H9 (cell line): ENCODE data around the gene ST6GAL1. TPM values are rescaled to one million over a fixed set of nuclear protein-coding genes. Genes with fewer than 3 reads are reported as not detected.

ENCODE experiments used
- DNase-seq: peaks from one replicate; pipeline ENCODE4 v3.0.0-alpha.2; 2017
- H2AFZ ChIP-seq: one replicate; pipeline ENCODE4 v1.6.1; 2013; ENCODE audit warnings: mild to moderate bottlenecking, low read length, control low read depth, moderate library complexity
- H2AK5ac ChIP-seq: 2 replicates; pipeline ENCODE4 v1.6.1; 2013; ENCODE audit warnings: low read length, control low read depth, mixed read lengths; ENCODE audit not compliant: insufficient read length
- H2BK120ac ChIP-seq: one replicate; pipeline ENCODE4 v1.6.1; 2013; ENCODE audit warnings: low read depth, mild to moderate bottlenecking, low read length, control low read depth, inconsistent platforms; ENCODE audit not compliant: poor library complexity, severe bottlenecking
- H2BK12ac ChIP-seq: 2 replicates; pipeline ENCODE4 v1.6.1; 2013; ENCODE audit warnings: low read length, control low read depth, mixed read lengths, low read depth; ENCODE audit not compliant: insufficient read length
- H2BK15ac ChIP-seq: 2 replicates; pipeline ENCODE4 v1.6.1; 2013; ENCODE audit warnings: low read depth, low read length, control low read depth
- H2BK20ac ChIP-seq: one replicate; pipeline ENCODE4 v1.6.1; 2013; ENCODE audit warnings: low read depth, mild to moderate bottlenecking, low read length, control low read depth, inconsistent platforms; ENCODE audit not compliant: poor library complexity, severe bottlenecking
- H2BK5ac ChIP-seq: 2 replicates; pipeline ENCODE4 v1.6.1; 2013; ENCODE audit warnings: low read length, control low read depth, mixed read lengths; ENCODE audit not compliant: insufficient read length
- H3K14ac ChIP-seq: 2 replicates; pipeline ENCODE4 v1.6.1; 2013; ENCODE audit warnings: low read length, control low read depth; ENCODE audit not compliant: insufficient read depth
- H3K18ac ChIP-seq: 2 replicates; pipeline ENCODE4 v1.6.1; 2013; ENCODE audit warnings: low read depth, mild to moderate bottlenecking, mixed read lengths, low read length, control low read depth; ENCODE audit not compliant: insufficient read length
- H3K23ac ChIP-seq: 2 replicates; pipeline ENCODE4 v1.6.1; 2013; ENCODE audit warnings: low read length, control low read depth, mixed read lengths, low read depth; ENCODE audit not compliant: insufficient read length
- H3K23me2 ChIP-seq: 2 replicates; pipeline ENCODE4 v1.6.1; 2013; ENCODE audit warnings: low read depth, mild to moderate bottlenecking, mixed read lengths, low read length, control low read depth; ENCODE audit not compliant: insufficient read length, poor library complexity, severe bottlenecking
- H3K27ac ChIP-seq: 2 replicates; pipeline ENCODE4 v1.5.1; 2013; ENCODE audit warnings: low read length, control low read depth, mixed read lengths, low read depth; ENCODE audit not compliant: insufficient read length
- H3K27me3 ChIP-seq: 2 replicates; pipeline ENCODE4 v1.6.1; 2013; ENCODE audit warnings: low read length, control low read depth, inconsistent platforms; ENCODE audit not compliant: insufficient read depth
- H3K4ac ChIP-seq: 2 replicates; pipeline ENCODE4 v1.6.1; 2013; ENCODE audit warnings: low read depth, mild to moderate bottlenecking, control low read depth, inconsistent platforms, low read length, moderate library complexity
- H3K4me1 ChIP-seq: 2 replicates; pipeline ENCODE4 v1.6.1; 2013; ENCODE audit warnings: low read length, control low read depth, inconsistent platforms; ENCODE audit not compliant: insufficient read depth
- H3K4me2 ChIP-seq: 2 replicates; pipeline ENCODE4 v1.6.1; 2013; ENCODE audit warnings: low read length, control low read depth, mixed read lengths; ENCODE audit not compliant: insufficient read length, insufficient read depth
- H3K56ac ChIP-seq: 2 replicates; pipeline ENCODE4 v1.6.1; 2013; ENCODE audit warnings: low read depth, mild to moderate bottlenecking, mixed read lengths, low read length, control low read depth; ENCODE audit not compliant: insufficient read length
- H3K79me1 ChIP-seq: 2 replicates; pipeline ENCODE4 v1.6.1; 2013; ENCODE audit warnings: low read depth, mild to moderate bottlenecking, moderate library complexity, low read length, control low read depth, inconsistent platforms; ENCODE audit not compliant: insufficient read depth, poor library complexity, severe bottlenecking
- H3K79me2 ChIP-seq: 2 replicates; pipeline ENCODE4 v1.6.1; 2013; ENCODE audit warnings: low read length, control low read depth, inconsistent platforms; ENCODE audit not compliant: insufficient read depth
- H3K9ac ChIP-seq: 2 replicates; pipeline ENCODE4 v1.6.1; 2013; ENCODE audit warnings: low read length, control low read depth, mixed read lengths; ENCODE audit not compliant: insufficient read length; ENCODE audit errors: extremely low read depth
- H3K9me3 ChIP-seq: one replicate; pipeline ENCODE4 v1.6.1; 2013; ENCODE audit warnings: low read depth, low read length, inconsistent platforms; ENCODE audit not compliant: control insufficient read depth
- H3T11ph ChIP-seq: one replicate; pipeline ENCODE4 v1.6.1; 2013; ENCODE audit warnings: mild to moderate bottlenecking, low read length, control low read depth, inconsistent platforms
- H4K20me1 ChIP-seq: one replicate; pipeline ENCODE4 v1.6.1; 2013; ENCODE audit not compliant: control insufficient read depth, insufficient read length, insufficient read depth
- H4K5ac ChIP-seq: 2 replicates; pipeline ENCODE4 v1.6.1; 2013; ENCODE audit warnings: low read depth, mild to moderate bottlenecking, mixed read lengths, low read length, control low read depth; ENCODE audit not compliant: insufficient read length
- H4K8ac ChIP-seq: replicated peaks from 2 replicates; pipeline ENCODE4 v1.6.1; 2013; ENCODE audit warnings: low read length, control low read depth, mixed read lengths, low read depth; ENCODE audit not compliant: insufficient read length
- H4K91ac ChIP-seq: 2 replicates; pipeline ENCODE4 v1.6.1; 2013; ENCODE audit warnings: low read depth, mild to moderate bottlenecking, moderate library complexity, mixed read lengths, low read length, control low read depth; ENCODE audit not compliant: insufficient read length
- H3K27ac Mint-ChIP-seq, 3 experiments: 2 replicates in 2 of 3; 3 replicates in 1 of 3; pipeline ENCODE4 v1.8.0; 2020 to 2021; ENCODE audit warnings: mixed read lengths in 3 of 3, mild to moderate bottlenecking in 1 of 3, moderate library complexity in 1 of 3
- H3K27me3 Mint-ChIP-seq: 2 replicates; pipeline ENCODE4 v1.8.0; 2021; ENCODE audit warnings: low read depth, mild to moderate bottlenecking, moderate library complexity, mixed read lengths
- H3K36me3 Mint-ChIP-seq, 3 experiments: 2 replicates in 2 of 3; 3 replicates in 1 of 3; pipeline ENCODE4 v1.8.0; 2020 to 2021; ENCODE audit warnings: low read depth in 3 of 3, mixed read lengths in 3 of 3; ENCODE audit not compliant: insufficient read depth in 1 of 3
- H3K4me1 Mint-ChIP-seq, 2 experiments: 2 replicates each; pipeline ENCODE4 v1.8.0; 2020; ENCODE audit warnings: mixed read lengths in 2 of 2
- H3K4me3 Mint-ChIP-seq, 2 experiments: 2 replicates in 1 of 2; 3 replicates in 1 of 2; pipeline ENCODE4 v1.8.0; 2020 to 2021; ENCODE audit warnings: mild to moderate bottlenecking in 2 of 2, mixed read lengths in 2 of 2, moderate library complexity in 1 of 2
- H3K9me3 Mint-ChIP-seq, 2 experiments: 2 replicates in 1 of 2; 3 replicates in 1 of 2; pipeline ENCODE4 v1.8.0; 2020; ENCODE audit warnings: mild to moderate bottlenecking in 2 of 2, mixed read lengths in 2 of 2, moderate library complexity in 1 of 2
- WGBS: extraction: QIAGEN DNeasy Blood & Tissue Kit; methylation state at CpG from one replicate; pipeline ENCODE4 v1.1.7; 2013; ENCODE audit warnings: missing lambda C conversion rate, low lambda C conversion rate, mixed read lengths; ENCODE audit not compliant: insufficient read length; ENCODE audit errors: extremely low coverage; 5-methylcytosine and 5-hydroxymethylcytosine counted together
- total RNA-seq: library from RNA; stranded (reverse); gene quantifications from 2 replicates; pipeline ENCODE4 v1.2.1, GENCODE V29; 2021
- TF ChIP-seq, protein P1 (sequence below): fragments of 200-600 bp; sonication (generic); conservative IDR thresholded peaks from 3 replicates; pipeline ENCODE4 v1.8.0; 2021; ENCODE audit warnings: antibody characterized with exemption, mild to moderate bottlenecking

Gene ST6GAL1
- total RNA-seq, 1 experiment from 2014 or later = 139 TPM

DNA sequence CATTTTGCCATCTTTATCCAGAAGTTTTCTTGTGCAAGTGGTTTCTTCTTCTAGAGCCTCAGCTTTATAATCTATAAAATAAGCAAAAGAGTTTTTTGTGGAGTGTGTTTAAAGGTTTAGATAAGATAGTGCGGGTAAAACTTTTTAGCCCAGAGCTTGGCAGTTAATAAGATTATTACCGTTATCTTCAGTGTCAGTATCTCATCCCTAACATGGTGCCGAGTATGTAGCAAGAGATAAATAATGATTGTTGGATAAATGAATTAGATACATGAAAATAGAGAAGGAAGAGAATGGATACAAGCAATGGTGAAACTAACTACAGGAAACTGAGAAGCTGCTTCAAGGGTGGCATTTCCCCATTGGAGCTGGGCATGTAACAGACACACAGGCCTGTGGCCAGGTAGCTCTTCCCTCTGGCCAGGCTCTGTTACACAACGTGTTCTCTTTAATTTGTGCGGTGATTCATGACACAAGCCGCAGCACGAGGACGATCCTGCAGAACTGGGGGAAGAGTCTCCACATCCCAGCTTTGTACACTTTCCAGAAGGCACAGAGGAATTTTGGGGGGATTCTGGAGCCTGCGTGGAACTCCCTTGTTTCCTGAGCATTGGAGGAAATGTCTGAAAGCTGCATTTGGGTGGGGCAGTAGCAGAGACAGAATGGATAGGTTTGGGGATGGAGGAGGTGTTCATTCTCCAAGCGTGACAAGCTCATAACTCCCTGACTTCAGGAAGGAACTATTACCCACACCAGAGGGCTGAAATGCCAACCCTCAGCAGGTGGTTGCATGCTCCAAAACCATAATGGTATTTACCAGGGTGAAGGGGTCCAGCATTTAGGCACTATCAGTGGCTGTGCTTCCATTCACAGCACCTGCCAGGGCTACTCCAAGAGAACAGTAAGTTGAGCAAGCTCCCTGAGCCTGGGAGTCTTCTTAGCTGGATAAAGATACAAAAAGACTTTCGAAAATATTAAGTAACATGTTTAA lies 14.2 kb upstream of the ST6GAL1 start:
- Mint-ChIP-seq H3K4me1 (peaks cover 0 to 10% of the 10 kb centered on the region in 2 experiments; a peak in 2 of 4 replicates), H3K9me3 (no peaks in the 10 kb centered on the region), H3K27me3 (peaks cover 2% of the 10 kb centered on the region), H3K4me3 (no peak overlapping the region), H3K36me3 (no peaks in the 10 kb centered on the region), H3K27ac (no peak overlapping the region; a peak in 2 of 7 replicates)
- no peaks in the 10 kb centered on the region for H3K79me1 ChIP-seq
- H3K9me3 ChIP-seq = no peaks in the 10 kb centered on the region
- no peak overlapping the region for H2BK15ac ChIP-seq
- H3T11ph ChIP-seq = no peak overlapping the region
- no CpG with 5 or more reads among the region's 11 CpGs for WGBS
- H3K14ac ChIP-seq = no peak overlapping the region; the same call in 1 of the 2 replicates
- no peak overlapping the region for H2AK5ac ChIP-seq
- H3K4me2 ChIP-seq = no peak overlapping the region
- TF ChIP-seq, protein P1, sequence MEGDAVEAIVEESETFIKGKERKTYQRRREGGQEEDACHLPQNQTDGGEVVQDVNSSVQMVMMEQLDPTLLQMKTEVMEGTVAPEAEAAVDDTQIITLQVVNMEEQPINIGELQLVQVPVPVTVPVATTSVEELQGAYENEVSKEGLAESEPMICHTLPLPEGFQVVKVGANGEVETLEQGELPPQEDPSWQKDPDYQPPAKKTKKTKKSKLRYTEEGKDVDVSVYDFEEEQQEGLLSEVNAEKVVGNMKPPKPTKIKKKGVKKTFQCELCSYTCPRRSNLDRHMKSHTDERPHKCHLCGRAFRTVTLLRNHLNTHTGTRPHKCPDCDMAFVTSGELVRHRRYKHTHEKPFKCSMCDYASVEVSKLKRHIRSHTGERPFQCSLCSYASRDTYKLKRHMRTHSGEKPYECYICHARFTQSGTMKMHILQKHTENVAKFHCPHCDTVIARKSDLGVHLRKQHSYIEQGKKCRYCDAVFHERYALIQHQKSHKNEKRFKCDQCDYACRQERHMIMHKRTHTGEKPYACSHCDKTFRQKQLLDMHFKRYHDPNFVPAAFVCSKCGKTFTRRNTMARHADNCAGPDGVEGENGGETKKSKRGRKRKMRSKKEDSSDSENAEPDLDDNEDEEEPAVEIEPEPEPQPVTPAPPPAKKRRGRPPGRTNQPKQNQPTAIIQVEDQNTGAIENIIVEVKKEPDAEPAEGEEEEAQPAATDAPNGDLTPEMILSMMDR = no peak
- DNase-seq = no peak
- no peaks in the 10 kb centered on the region for H3K27me3 ChIP-seq
- H4K5ac ChIP-seq = no peak overlapping the region
- no peak overlapping the region for H2AFZ ChIP-seq
- no peak overlapping the region for H3K9ac ChIP-seq
- H2BK5ac ChIP-seq = no peak overlapping the region
- no peak overlapping the region for H2BK20ac ChIP-seq
- no peak overlapping the region for H3K27ac ChIP-seq
- H3K4ac ChIP-seq = no peak overlapping the region
- H3K79me2 ChIP-seq = no peaks in the 10 kb centered on the region
- H3K23me2 ChIP-seq = no peaks in the 10 kb centered on the region
- H3K56ac ChIP-seq = no peak overlapping the region
- no peaks in the 10 kb centered on the region for H4K20me1 ChIP-seq
- H4K91ac ChIP-seq = no peak overlapping the region
- no peak overlapping the region for H2BK120ac ChIP-seq
- H3K23ac ChIP-seq = no peak overlapping the region
- no peak overlapping the region for H4K8ac ChIP-seq
- no peaks in the 10 kb centered on the region for H3K4me1 ChIP-seq
- no peak overlapping the region for H2BK12ac ChIP-seq
- no peak overlapping the region for H3K18ac ChIP-seq
